ENCODE results near the gene KIRREL1.

DNA sequence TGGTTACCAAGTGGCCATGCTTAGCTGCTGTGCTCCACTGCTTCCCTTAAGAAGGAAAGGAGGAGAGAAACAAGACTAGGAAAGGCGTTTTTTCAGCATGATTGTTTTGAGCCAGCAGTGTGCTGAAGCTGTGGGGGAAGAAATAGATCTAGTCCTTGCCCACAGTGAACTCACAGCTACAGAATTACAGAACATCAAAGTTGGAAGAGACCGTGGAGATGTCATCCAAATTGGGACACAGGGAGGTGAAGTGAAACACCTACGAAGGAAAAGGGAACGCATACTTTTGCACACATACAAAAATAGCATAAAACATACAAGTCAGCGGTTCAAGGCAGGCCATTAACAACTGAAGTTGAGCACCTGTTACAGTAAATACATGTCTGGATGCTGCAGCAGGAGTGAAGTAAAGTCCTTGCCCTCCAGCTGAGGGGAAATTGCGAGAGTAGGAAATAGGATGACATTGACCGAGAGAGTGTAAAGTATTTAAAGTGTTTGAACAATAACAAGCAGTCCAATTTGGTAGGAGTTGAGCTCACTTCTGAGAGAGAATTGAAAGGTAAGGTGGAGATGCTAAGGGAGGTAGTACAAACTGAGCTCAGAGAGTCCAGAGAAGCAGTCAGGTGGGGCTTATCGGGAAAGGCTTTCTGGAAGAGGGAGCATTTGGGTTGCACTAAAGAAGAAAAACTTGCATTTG, 55.1 kb downstream of the KIRREL1 start:
- TF ChIP-seq POLR2AphosphoS5 (IDR thresholded peaks at IDR 0.05; ENCODE audit: low read depth, low read length) (no peak), TAF1 (IDR thresholded peaks at IDR 0.05; ENCODE audit: borderline replicate concordance, insufficient read depth, low read length) (no peak), SIN3A (IDR thresholded peaks at IDR 0.05; ENCODE audit: borderline replicate concordance, insufficient read depth, low read length) (no peak), FOXP2 (optimal IDR thresholded peaks at IDR 0.05; ENCODE audit: borderline replicate concordance, extremely low read depth, extremely low read length, insufficient read depth) (no peak)
- TF ChIP-seq, protein P1, sequence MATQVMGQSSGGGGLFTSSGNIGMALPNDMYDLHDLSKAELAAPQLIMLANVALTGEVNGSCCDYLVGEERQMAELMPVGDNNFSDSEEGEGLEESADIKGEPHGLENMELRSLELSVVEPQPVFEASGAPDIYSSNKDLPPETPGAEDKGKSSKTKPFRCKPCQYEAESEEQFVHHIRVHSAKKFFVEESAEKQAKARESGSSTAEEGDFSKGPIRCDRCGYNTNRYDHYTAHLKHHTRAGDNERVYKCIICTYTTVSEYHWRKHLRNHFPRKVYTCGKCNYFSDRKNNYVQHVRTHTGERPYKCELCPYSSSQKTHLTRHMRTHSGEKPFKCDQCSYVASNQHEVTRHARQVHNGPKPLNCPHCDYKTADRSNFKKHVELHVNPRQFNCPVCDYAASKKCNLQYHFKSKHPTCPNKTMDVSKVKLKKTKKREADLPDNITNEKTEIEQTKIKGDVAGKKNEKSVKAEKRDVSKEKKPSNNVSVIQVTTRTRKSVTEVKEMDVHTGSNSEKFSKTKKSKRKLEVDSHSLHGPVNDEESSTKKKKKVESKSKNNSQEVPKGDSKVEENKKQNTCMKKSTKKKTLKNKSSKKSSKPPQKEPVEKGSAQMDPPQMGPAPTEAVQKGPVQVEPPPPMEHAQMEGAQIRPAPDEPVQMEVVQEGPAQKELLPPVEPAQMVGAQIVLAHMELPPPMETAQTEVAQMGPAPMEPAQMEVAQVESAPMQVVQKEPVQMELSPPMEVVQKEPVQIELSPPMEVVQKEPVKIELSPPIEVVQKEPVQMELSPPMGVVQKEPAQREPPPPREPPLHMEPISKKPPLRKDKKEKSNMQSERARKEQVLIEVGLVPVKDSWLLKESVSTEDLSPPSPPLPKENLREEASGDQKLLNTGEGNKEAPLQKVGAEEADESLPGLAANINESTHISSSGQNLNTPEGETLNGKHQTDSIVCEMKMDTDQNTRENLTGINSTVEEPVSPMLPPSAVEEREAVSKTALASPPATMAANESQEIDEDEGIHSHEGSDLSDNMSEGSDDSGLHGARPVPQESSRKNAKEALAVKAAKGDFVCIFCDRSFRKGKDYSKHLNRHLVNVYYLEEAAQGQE (IDR thresholded peaks at IDR 0.05; ENCODE audit: insufficient read depth in 1 of 2, low read depth in 2 of 2, low read length in 2 of 2) = no peak
